GM19438 (cell line): ENCODE measurements around the gene COA5.
A peak's percentile ranks its signal among the peaks of the same experiment; 100 is the strongest.
"Not testable (repeated sequence)": the region's sequence is repeated elsewhere in the genome, so short reads cannot be mapped to it uniquely, and the experiment has no call there.

Source experiments
- ATAC-seq: cut with Tn5 transposase; IDR thresholded peaks from one replicate; pipeline ENCODE4 v1.9.1; 2021; ENCODE audit warnings: low read depth; ENCODE audit not compliant: unreplicated experiment

The COA5 gene

DNA sequence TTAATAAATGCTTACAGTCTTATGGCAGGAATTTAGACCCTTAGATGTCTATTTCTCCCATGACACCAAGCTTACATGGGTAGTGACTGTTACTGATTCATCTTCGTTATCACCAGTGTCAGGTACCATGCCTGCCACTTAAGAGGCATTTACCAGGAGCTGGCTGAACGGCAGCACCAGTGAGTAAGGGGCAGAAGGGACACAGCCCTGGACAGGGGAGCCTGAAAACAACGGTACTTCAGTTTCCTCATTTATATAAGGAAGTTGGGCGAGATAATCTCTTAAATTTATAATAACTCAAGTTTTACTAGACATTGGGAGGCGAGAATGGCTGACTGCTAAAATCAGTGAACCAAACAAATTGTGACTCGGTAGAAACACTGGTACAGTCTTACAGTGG is 1.2 kb downstream of the COA5 start:
- no peak for ATAC-seq

DNA sequence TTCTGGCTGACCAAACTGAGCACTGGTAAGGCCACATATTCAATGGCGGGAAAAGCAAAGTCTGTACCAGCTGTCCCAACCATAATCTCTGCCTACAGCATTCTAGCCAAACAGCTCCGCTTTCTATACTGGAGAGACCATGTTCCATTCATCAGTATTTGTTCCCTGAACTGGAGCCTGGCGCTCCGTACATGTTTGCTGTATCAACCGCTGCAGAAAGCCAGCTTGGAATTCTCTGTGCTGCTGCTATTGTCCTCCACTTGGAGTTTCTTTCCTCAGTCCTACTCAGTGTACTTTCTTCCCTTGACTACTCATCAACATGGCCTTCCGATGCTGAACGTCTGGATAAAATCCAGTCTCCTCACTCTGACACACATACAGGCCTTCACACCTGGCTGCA is 1.9 kb downstream of the COA5 start:
- no peak for ATAC-seq

DNA sequence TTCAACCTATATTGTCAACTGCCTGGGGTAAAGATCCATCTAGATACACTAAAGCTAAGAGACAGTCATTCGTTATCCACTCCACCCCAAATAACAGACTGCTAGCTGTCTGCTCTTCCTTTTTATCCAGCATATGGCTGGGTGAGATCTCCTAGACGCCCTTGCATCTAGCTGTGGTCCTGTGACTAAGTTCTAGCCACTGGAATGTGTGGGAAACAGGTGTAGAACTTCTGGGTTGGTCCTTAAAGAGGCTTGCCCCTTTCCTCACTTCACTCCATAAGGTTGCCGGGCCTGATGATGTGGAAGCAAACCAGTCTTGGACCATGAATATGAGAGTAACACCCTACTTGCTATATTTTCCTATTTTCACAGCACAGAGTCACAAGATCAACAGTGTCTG is 3.2 kb downstream of the COA5 start:
- no peak for ATAC-seq

DNA sequence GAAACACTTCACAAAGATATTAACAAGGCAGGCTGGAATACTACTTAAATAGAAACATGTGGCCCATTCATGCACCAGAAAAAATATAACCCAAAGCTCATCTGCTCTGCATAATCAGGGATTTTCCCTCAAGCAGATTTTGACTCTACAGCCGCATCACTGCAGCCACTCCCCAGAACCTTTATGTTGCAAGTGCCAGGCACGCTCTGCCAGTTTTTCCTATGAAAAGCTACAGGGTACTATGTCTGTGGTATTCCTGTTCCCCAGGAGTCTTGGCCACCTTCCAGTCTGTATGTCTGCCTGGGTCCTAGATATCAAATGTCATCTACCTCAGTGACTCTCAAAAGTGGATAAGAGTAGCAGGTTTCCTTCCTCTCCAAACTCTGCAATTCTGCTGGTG is 3.8 kb downstream of the COA5 start:
- ATAC-seq, result no peak

DNA sequence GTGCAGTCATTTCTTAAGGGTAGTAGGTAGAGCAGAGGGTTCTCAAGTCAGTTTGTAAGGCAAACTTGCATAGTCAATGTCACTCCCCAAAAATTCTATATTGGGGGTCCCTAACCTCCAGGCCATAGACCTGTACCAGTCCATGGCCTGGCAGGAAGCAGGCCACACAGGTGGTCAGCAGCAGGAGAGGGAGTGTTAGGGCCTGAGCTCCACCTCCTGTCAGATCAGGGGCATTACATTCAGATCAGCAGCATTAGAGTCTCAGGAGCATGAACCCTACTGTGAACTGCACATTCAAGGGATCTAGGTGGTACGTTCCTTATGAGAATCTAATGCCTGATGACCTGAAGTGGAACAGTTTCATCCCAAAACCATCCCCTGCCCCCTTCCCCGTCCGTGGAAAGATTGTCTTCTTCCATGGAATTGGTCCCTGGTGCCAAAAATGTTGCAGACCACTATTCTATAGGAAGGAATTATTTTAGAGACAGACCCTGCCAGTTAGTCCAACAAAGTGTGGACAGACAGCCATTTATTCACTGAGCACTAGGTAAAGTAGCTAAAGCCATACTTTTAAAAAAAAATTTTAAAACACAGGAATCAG is 6.7 kb downstream of the COA5 start:
- peak; percentile 84 for ATAC-seq

DNA sequence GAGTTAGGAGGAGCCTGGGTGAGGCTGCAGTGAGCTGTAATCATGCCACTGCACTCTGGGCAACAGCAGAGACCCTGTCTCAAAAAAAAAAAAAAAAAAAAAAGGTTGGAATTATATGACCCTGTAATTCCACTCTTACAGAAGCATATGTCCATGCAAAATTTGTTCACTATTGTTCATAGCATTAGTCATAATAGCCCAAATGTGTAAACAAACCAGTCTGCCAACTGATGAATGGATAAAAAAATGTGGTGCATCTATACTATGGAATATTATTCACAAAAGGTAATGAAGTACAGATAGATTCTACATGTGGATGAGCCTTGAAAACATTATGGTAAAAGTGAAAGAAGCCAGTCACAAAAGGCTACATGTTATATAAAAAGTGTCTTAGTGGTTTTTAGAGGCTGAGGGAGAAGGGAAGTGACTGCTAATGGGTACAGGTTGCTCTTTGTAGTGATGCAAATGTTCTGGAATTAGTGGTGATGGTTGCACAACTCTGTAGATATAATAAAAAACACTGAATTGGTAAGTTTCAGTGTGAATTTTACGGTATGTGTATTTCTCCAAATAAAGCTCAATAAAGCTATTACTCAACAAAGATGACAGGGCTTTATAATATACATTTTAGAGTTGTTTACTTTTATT is 9.4 kb downstream of the COA5 start:
- ATAC-seq, result no peak

DNA sequence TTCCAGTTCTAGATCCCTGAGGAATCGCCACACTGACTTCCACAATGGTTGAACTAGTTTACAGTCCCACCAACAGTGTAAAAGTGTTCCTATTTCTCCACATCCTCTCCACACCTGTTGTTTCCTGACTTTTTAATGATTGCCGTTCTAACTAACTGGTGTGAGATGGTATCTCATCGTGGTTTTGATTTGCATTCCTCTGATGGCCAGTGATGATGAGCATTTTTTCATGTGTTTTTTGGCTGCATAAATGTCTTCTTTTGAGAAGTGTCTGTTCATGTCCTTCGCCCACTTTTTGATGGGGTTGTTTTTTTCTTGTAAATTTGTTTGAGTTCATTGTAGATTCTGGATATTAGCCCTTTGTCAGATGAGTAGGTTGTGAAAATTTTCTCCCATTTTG is 13.6 kb downstream of the COA5 start:
- not testable (repeated sequence) for ATAC-seq

DNA sequence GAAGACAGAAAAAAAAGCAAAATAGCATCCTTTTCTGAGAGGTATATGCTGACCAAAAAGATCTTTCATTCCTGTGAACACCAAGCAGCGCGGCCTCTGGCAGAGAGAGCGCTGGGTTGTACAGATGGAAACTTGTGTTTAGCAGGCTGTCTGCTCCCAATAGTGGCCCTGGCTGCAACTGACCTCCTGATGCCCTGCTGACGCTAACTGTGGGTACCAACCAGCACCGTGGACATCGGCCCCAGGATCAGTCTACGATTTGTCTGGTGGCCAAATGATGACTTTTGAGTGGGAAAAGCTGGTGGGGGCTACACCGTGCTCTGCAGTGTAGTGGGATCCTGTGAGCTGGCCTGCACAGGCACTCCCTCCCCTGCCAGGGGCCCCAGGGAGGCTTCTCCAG is 15.7 kb downstream of the COA5 start:
- no peak for ATAC-seq

DNA sequence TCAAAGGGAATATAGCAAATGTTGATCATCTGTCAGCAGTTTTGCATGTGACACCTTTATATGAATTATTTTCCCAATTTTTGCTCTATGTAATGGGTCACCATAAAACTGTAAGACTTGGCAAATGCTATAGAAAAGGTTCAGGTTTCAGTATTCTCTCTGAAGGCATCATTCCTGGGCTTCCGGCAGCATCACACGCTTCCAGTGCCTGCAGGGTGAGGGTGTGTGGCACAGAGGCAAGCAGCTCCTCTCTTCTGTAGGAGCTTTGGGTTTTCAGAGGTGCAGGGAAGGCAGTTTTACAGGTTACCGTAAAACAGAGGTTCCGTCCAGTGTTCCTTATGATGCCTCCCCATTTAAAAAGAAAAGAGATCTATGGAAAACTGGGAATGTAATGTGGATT is 18.8 kb downstream of the COA5 start:
- ATAC-seq, result no peak

DNA sequence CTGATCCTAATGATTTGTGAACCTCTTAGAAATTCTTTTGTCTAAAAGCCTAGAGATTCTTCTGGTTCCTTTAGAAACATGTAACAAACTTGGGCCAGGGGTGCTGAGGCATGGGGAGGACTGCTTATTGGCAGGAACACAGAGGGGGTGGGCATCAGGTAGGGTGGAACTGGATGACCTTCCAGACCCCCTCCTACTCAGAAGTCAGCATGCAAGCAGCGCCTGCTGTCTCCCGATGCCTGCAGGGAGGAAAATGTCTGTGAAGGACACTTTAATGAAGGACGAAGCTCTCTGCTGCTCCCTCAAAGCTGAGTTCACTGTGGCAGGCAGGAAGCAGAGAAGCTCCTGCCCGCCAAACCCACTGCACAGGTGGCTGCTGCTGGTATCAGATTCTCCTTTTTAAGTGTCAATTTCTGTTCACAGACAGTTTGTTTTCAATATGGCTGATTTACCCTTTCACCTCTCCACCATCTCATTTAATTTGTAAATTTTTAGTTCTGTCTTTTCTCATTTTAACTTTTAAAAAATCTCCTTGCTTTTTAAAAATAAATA is 19.4 kb downstream of the COA5 start:
- ATAC-seq, result no peak

DNA sequence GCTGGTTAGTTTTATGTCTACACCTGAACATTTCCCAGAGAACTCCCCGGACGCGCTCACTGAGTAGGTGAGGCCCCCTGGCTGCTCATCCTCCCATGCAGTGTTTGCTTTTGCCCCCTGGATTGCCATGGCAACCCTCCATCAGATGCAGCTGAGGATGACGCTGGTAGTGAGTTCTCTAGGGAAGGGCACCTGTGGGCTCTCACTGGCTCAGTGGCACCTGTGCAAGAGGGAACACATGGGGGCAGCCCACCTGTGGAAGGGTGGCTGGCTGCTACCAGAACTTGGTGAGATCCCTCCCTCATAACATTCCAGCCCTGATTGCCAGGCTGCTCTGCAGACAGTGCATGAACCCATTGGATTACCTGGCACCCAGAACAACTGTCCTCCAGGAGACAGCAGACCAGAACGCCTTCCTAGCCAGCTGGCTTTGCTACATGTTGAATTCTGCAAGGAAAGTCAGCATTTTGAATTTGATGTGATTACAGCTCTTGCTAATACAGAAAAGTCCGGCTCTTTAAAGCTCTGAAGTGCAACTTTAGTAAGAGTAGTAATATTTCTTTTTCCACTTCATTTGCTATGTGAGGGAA is 21.7 kb downstream of the COA5 start:
- ATAC-seq, result no peak

DNA sequence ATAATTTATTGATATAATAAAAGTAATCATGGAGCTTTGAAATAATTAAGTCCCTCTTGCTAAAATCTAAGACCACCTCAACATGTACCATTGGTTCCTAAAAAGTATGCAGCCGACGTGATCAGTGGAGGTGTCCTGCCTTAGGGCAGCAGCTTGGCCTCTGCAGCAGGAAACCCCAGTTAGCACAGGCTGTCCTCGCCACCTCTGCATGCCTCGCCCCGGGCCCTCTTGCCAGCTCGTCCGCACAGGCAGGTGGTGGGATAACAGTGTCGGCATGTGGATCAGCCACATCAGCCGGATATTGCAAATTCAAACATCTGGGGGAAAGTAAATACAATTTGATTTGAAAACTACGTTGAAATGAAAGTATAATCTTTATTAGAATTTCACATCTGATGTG is 22.9 kb downstream of the COA5 start:
- no peak for ATAC-seq

DNA sequence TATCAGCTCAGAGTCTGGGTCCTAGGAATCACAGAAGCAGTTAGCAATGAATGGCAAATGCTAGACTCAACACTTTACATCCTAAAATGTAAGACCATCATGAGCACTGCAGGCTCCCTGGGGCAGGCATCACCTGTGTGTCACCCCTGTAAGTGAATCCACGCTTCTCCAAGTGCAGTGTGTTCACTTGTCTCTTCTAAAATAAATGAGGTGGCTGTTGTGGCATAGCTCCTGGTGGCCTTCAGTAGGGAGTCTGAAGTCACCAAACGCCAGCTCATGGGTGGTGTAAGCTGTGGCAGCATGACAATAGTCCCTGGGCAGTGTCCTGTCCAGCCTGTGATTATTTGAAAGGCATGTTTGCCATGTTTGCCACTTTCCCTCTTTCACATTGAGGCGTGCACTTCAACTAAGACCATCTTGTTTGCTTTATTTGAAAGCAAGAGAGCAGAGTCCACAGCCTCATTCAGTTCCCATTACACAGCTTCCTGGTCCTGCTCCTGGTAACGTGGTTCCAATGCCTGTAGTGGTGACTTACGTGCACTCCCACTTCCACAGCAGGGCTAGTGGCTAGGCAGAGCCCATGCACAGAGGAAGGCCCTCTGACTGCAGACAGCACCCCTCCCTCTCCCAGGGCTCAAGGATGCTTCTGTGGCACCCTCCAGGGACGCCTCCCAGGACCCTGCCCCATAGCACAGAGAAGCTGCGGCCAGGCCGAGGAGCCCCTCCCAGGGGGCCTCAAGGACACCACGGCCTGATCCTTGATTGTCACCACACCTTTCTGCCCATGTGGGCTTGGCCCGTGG is 24.3 kb downstream of the COA5 start:
- ATAC-seq, result no peak

DNA sequence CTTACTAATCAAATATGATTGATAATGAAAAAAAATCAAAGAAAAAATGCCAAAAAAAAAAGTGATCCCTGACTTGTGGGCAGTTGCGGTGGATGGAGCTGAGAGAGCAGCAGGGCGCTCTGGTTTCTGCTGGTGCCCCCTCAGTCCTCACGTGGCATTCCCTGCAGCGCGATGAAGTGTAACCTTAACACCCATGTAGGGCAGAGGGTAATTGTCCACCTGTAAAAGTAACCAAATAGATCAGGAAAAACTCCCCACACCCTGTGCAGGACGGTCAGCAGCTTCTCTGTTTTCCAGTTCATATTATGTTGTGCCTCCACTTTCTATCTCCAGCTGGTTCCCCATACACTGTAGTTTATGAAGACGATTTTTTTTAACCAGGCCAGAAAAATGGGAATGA is 25.0 kb downstream of the COA5 start:
- ATAC-seq, result no peak

DNA sequence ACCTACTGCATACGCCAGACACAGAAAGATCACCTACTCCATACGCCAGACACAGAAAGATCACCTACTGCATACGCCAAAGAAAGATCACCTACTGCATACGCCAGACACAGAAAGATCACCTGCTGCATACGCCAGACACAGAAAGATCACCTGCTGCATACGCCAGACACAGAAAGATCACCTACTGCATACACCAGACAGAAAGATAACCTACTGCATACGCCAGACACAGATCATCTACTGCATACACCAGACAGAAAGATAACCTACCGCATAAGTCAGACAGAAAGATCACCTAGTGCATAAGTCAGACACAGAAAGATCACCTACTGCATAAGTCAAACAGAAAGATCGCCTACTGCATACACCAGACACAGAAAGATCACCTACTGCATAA is 25.8 kb downstream of the COA5 start:
- ATAC-seq, result no peak

DNA sequence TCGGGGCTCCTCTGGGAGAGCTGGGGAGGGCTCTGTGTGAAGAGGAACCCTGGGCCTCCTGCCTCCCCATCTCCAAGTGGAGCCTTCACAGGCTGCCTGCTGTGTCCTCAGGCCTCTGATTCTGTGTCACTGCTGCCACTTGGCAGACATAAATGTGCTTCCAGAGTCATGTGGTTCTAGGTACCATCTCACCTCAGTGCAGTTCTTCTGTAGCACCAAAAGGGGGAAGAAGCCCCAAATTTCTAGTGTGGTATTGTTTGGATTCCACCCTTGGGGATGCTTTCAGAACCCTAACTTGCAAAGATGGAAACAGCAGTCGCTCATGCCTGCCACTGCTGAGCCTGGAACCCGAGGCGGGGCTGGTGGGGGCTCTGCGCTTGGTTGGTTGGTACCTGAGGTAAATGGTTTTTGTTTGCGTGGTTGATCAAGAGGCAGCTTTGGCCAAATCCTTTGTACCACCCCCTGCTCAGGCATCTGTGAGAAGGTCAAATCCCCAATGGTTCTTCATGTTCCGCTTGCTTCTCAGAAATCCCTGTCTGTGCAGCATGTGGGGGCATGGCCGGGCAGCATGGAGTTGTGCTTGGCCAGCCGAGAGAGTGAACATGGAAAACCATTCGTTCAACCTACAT is 27.5 kb downstream of the COA5 start:
- ATAC-seq, result no peak

DNA sequence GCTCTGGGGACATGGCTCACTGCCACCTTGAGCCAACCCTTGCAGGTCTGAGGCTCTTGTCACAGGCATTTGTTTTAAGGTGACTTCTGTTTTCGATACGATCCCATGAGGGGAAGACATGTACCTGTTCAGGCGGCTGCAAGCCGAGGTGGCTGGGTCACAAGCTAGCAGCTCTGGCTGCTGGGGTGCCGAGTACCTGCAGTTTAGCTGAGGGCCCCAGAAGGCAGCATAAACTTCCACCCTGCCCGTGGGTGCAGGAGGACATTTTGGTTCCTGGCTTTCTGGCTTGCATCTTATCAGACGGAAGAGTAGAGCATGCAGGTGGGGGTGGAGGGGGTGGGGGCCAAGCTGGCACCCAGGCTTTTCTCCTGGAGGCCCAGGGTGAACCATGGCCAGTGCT is 28.4 kb downstream of the COA5 start:
- no peak for ATAC-seq

DNA sequence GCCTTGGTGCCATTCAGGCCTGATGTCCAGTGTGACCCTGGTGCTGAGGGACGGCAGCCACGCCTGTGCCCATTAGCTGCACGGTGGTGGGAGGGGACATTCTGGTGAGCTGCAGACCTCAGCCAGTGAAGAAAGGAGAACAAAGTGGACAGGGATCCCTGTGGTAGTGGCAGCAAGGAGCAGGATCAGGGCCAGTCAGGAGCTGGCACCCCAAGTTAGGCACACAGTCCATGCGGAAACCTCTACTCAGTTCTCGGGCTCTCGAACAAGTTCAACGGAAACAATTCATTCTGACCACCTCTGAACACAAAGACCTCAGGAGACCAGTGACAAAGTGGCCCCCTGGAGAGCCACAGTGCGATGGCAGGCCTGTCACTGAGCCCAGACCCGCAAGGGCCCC is 30.1 kb downstream of the COA5 start:
- ATAC-seq, result no peak

DNA sequence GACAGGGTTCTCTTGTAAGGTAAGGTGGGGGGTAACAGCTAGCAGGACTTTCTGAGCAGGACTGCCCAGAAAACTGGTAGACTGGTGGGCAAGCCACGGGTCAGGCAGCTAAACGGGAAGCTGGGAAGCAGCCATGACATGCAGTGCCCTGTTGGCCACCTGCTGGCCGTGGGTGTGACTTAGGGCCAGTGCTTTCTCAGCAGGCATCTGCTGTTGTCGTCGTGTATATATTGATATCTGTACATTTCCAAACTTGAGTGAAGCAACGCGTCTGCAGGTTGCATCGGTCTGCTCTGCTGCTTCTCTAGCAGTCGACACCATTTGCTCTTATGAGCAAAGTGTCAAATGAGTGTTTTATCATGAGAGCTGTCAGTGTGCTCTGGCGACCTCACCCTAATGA is 31.0 kb downstream of the COA5 start:
- ATAC-seq, result no peak

DNA sequence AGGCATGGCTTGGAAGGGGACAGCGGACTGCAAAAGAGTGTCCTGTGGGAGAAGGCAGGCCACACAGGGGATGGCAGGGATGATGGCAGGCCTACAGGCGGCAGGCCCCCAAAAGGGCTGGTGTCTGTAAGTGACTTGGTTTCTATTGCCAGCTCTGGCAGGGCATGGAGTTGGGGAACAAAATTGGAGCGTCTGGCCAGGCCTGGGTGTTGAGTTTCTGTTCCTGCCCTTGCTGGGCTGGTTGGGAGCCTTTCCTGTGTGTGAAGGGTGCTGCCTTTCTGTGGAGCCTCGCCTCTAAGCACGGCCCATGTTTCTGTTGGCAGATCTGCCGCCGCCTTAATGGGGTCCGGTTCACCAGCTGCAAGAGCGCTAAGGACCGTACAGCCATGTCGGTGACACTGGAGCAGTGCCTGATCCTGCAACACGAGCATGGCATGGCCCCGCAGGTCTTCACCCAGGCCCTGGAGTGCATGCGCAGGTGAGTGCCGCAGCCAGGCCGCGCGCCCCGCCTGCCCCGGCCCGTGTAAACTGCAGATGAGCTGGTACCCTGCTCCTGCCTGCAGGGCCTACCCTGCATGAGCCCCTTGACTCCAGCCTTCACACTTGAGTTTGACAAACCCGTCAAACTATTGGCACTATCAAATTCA is 31.5 kb downstream of the COA5 start:
- no peak for ATAC-seq
